ENCODE results near the gene TOR4A. TPM values are rescaled to one million over a fixed set of nuclear protein-coding genes. Genes with fewer than 3 reads are reported as not detected.
"Not testable (repeated sequence)": the region's sequence is repeated elsewhere in the genome, so short reads cannot be mapped to it uniquely, and the experiment has no call there.

The TOR4A gene
- total RNA-seq, 1 donor from 2014 or later, result 17.4 TPM

- intact Hi-C loops (cut with micrococcal nuclease), result no loop called here
Measured at GRCh38 chr9:137251490-137252268, 25.8 kb upstream of the TOR4A start.

GRCh38 chr9:137252555-137253506 lies 24.7 kb upstream of the TOR4A start:
- intact Hi-C loops (cut with micrococcal nuclease), result no loop called here

GRCh38 chr9:137253717-137254623 lies 23.6 kb upstream of the TOR4A start:
- intact Hi-C loops (cut with micrococcal nuclease), result loop anchor here (2.0 kb wide), 1 partner anchor 31 kb away; the partner anchor contains the start of gene RNF208

- intact Hi-C loops (cut with micrococcal nuclease), result loop anchor here (1.0 to 2.0 kb wide), 2 partner anchors 14 to 32 kb away; partner anchors contain the start of genes RNF208 and TUBB4B
Measured at GRCh38 chr9:137254624-137255447, 22.7 kb upstream of the TOR4A start, which contains the start of gene NELFB. Gene NELFB, plus strand, starts transcription at chr9:137255327.

- intact Hi-C loops (cut with micrococcal nuclease), result loop anchor here (1.0 to 2.0 kb wide), 2 partner anchors 14 to 33 kb away; partner anchors contain the start of genes RNF208 and TUBB4B
Measured at GRCh38 chr9:137255448-137256114, 21.9 kb upstream of the TOR4A start.

GRCh38 chr9:137256362-137256761 lies 21.2 kb upstream of the TOR4A start:
- intact Hi-C loops (cut with micrococcal nuclease), result no loop called here

- intact Hi-C loops (cut with micrococcal nuclease), result no loop called here
Measured at GRCh38 chr9:137256856-137257255, 20.7 kb upstream of the TOR4A start.

- intact Hi-C loops (cut with micrococcal nuclease), result not testable (repeated sequence)
Measured at GRCh38 chr9:137262173-137262908, 15.2 kb upstream of the TOR4A start.

- intact Hi-C loops (cut with micrococcal nuclease), result no loop called here
Measured at GRCh38 chr9:137262909-137263285, 14.6 kb upstream of the TOR4A start.

- intact Hi-C loops (cut with micrococcal nuclease), result no loop called here
Measured at GRCh38 chr9:137263506-137263905, 14.0 kb upstream of the TOR4A start.

GRCh38 chr9:137264067-137264466 lies 13.5 kb upstream of the TOR4A start:
- intact Hi-C loops (cut with micrococcal nuclease), result no loop called here

GRCh38 chr9:137265496-137266161 lies 11.9 kb upstream of the TOR4A start:
- intact Hi-C loops (cut with micrococcal nuclease), result no loop called here

- intact Hi-C loops (cut with micrococcal nuclease), result no loop called here
Measured at GRCh38 chr9:137266162-137266527, 11.4 kb upstream of the TOR4A start.

GRCh38 chr9:137266585-137267453 lies 10.7 kb upstream of the TOR4A start:
- intact Hi-C loops (cut with micrococcal nuclease), result no loop called here

GRCh38 chr9:137267933-137268355 lies 9.6 kb upstream of the TOR4A start:
- intact Hi-C loops (cut with micrococcal nuclease), result no loop called here

- intact Hi-C loops (cut with micrococcal nuclease), result no loop called here
Measured at GRCh38 chr9:137268538-137269201, 8.9 kb upstream of the TOR4A start.
